Right forelimb (tissue), 1 donor: ENCODE results near the gene SSBP3.
A peak's percentile ranks its signal among the peaks of the same experiment; 100 is the strongest.
"Not testable (repeated sequence)": the region's sequence is repeated elsewhere in the genome, so short reads cannot be mapped to it uniquely, and the experiment has no call there.

Experiments
- DNase-seq: peaks from one replicate; pipeline ENCODE4 v3.0.0-alpha.2; 2018

The SSBP3 gene

GRCh38 chr1:54406339-54407153 lies at the start of gene SSBP3:
TSS of gene SSBP3 (minus strand) at chr1:54406394.
- peak; percentile 98 for DNase-seq

DNA sequence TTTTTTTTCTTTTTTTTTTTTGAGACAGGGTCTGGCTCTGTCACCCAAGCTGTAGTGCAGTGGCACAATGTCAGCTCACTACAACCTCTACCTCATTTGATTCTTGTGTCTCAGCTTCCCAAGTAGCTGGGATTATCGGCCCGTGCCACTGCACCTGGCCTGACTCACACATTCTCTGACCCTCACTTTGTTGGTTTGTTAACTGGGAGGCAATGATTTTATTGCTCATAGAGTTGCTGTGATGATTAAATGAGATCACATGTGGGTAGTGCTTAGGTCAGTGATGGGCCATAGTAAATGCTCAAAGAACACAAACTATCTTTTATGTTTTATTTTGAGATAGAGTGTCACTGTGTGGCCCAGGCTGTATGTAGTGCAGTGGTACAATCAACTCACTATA lies 47.3 kb upstream of the SSBP3 start:
- DNase-seq, result no peak

GRCh38 chr1:54453022-54453421 lies 46.8 kb upstream of the SSBP3 start:
- DNase-seq, result no peak

DNA sequence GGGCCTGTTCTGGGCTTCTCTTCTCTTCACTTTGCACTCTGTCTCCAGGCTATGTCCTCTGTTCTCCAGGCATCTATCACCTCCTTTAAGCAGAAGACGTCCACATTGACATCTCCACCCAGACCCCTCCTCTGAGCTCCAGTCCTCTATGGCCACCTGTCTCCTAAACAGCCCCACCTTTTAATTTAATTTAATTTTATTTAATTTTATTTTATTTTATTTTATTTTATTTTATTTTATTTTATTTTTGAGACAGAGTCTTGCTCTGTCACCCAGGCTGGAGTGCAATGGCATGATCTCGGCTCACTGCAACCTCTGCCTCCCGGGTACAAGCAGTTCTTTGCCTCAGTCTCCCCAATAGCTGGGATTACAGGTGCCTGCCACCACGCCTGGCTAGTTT lies 43.2 kb upstream of the SSBP3 start:
- not testable (repeated sequence) for DNase-seq

GRCh38 chr1:54448801-54449200 lies 42.6 kb upstream of the SSBP3 start:
- not testable (repeated sequence) for DNase-seq

- not testable (repeated sequence) for DNase-seq
Observed at GRCh38 chr1:54447081-54447480, 40.9 kb upstream of the SSBP3 start.

- DNase-seq, result no peak
Observed at GRCh38 chr1:54442185-54442584, 36.0 kb upstream of the SSBP3 start.

- no peak for DNase-seq
Observed at GRCh38 chr1:54439550-54440223, 33.5 kb upstream of the SSBP3 start.

DNA sequence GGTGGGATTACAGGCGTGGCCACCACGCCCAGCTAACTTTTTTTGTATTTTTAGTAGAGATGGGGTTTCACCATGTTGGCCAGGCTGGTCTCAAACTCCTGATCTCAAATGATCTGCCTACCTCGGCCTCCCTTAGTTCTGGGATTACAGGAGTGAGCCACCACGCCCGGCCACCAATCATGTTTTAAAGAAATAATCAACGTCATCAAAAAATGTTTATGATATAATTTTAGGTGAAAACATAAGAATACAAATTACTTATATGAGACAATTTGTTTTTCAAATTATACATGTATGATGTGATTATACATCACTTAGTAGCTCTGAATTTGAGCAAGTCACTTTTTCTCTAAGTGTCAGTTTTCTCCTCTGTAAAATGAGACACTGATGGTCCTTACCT lies 31.6 kb upstream of the SSBP3 start:
- DNase-seq, result no peak

- DNase-seq, result no peak
Observed at GRCh38 chr1:54436826-54437225, 30.6 kb upstream of the SSBP3 start.

GRCh38 chr1:54429838-54430237 lies 23.6 kb upstream of the SSBP3 start:
- no peak for DNase-seq

- no peak for DNase-seq
Observed at GRCh38 chr1:54428837-54429518, 22.8 kb upstream of the SSBP3 start.

DNA sequence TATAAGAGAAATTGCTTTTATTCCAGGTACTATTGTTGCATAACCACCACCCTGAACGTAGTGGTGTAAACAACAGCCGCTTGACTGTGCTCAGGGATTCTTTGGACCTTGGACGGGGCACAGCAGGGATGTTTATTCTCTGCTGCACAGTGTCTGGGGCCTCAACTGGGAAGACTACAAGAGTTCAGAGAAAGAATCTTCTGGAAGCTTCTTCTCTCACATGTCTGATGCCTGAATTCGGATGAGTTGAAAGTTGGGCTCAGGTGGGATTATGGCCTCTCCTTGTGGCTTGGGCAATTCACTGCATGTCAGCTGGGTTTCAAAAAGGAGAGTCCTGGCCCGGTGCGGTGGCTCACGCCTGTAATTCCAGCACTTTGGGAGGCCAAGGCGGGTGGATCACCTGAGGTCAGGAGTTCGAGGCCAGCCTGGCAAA lies 19.0 kb upstream of the SSBP3 start:
- no peak for DNase-seq

- no peak for DNase-seq
Observed at GRCh38 chr1:54424398-54424797, 18.2 kb upstream of the SSBP3 start.

GRCh38 chr1:54421101-54421504 lies 14.9 kb upstream of the SSBP3 start:
- no peak for DNase-seq

DNA sequence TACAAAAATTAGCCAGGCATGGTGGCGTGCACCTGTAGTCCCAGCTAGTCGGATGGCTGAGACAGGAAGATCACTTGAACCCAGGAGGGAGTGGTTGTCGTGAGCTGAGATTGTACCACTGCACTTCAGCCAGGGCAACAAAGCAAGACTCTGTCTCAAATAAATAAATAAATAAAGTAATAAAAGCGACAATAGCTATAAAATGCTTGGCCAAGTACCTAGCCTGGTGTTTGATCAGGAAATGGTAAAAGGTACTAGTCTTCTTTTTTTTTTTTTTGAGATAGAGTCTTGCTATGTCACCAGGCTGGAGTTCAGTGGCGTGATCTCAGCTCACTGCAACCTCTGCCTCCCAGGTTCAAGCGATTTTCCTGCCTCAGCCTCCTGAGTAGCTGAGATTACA lies 12.4 kb upstream of the SSBP3 start:
- DNase-seq, result not testable (repeated sequence)

GRCh38 chr1:54417123-54417522 lies 10.9 kb upstream of the SSBP3 start:
- no peak for DNase-seq

GRCh38 chr1:54416435-54416834 lies 10.2 kb upstream of the SSBP3 start:
- DNase-seq, result no peak

DNA sequence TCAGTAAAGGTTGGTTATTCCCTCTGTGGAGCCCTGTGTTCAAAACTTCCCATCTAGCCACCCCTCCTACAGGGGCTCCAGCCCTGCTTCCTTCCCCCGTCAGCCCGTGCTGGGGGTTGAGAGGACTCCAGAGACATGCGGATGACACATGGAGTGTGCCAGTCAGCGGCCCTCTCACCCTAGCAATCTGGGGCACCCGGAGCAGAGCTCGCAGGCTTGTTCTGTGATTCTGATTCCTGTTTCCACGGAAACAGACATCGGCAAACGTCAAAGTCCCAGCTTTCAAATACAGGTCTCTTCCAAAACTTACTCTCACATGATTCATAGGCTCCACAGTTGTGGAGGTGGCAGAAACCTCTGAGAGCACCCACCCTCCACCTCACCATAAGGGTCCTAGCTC lies 9.8 kb upstream of the SSBP3 start:
- DNase-seq, result no peak

DNA sequence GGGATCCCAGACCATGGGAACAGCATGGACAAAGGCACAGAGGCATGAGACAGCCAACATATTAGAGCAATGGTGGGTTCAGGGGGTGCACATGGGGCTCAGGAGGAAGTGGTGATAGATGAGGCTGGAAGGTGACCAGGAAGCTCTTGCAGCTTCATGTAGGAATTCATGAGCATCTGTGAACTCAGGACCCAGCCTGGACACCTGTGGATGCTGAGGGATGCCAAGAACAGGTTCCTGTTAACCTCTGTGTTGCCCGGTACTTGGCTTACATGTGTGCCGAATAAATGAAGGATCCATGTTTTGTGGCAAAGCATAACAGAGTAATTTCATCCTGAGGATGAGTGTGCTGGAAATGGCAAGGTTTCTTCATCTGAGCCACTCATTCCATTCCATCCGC lies 9.3 kb upstream of the SSBP3 start:
- no peak for DNase-seq

DNA sequence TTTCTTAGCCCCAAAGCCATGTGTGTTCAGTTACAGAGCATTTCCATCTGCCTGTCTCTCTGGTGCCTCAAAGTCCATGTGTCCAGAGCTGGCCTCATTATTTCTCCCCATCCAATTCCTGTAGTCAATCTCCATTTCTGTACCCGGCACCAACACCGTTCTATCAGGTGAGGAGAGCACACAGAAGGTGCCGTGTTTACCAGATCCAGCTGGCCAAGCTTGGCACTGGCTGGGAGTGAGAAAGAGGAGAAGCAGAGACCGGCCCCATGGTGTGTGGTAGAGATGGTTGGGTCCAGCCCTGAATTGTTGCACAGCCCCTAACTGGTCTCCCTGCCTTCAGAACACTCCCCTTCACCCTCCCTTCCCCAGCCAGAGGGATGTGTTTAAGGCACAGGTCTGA lies 7.5 kb upstream of the SSBP3 start:
- DNase-seq, result no peak

- DNase-seq, result peak; percentile 63
Observed at GRCh38 chr1:54413295-54413694, 7.1 kb upstream of the SSBP3 start.

DNA sequence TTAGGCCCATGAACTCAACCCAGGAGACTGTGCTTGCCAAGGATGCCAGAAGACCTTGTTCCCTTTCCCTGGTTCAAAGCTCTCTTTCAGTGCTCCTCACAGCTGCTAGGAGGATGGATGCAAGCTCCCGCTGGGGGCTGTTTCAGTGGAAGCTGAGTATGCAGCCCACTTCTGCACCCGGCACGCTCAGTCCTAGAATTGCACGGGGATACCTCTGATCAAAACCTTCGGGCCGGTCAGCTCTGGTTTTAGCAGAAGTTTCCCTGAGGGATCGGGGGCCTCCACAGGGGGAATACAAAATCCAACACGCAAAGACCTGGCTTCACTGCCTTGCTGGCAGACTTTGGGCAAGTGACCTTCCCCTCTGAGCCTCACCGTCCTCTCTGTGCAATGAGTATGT lies 4.2 kb upstream of the SSBP3 start:
- no peak for DNase-seq
